WI38 (cell line): ENCODE data around the gene NDUFA7.

ENCODE experiments used
- H3K4me3 ChIP-seq: 2 replicates; pipeline ENCODE4 v1.5.1; 2011; ENCODE audit warnings: low read depth, mild to moderate bottlenecking, control low read depth, low read length
- TF ChIP-seq, protein P1 (sequence below): IDR thresholded peaks from 2 replicates; pipeline ENCODE4 v1.5.1; 2012; ENCODE audit warnings: low read depth, mild to moderate bottlenecking, control low read depth, low read length

NDUFA7 gene

DNA sequence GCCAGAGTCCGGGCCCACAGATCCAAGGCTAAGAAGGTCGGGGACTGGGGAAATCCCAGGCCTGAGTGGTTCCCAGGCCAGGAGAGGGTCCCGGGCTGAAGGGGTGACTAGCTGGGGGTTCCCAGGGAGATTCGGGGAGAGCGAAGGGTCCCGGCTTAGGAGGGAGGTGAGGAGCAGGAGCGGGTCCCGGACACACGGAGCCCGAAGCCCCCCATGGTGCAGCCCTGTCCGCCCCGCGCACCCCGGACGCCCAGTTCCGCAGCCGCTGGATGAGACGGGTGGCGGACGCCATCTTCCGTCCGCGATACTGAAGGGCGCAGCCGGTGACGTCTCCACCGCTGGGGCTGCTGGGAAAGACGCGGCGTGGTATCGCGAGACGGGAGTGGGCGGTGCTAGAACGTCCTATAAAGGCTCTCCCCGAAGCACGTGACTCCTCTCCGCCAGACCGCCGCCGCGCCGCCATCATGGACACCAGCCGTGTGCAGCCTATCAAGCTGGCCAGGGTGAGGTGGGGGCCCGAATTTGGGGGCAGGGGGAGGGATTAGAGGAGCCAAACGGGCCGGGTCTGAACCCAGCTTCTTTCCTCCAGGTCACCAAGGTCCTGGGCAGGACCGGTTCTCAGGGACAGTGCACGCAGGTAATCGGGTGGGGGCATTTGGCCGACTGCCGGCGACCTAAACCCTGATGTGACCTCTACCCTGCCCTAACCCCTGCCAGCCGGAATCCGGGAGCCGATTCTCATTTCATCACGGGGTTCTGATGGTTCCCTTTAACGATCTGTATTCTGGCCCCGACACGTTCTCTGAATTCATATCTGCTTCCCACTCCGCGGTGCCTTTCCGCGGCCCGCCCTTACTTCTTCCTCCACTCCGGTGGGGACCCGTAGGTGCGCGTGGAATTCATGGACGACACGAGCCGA, at the start of gene NDUFA7, which contains the start of gene RPS28:
Gene NDUFA7, minus strand, starts transcription at position 309 of the 919 bp plus-strand sequence. Its CDS starts 17 bp downstream, at position 292.
Gene RPS28, plus strand, starts transcription at position 430 of the 919 bp plus-strand sequence. Its CDS starts 35 bp downstream, at position 465.
- TF ChIP-seq, protein P1, sequence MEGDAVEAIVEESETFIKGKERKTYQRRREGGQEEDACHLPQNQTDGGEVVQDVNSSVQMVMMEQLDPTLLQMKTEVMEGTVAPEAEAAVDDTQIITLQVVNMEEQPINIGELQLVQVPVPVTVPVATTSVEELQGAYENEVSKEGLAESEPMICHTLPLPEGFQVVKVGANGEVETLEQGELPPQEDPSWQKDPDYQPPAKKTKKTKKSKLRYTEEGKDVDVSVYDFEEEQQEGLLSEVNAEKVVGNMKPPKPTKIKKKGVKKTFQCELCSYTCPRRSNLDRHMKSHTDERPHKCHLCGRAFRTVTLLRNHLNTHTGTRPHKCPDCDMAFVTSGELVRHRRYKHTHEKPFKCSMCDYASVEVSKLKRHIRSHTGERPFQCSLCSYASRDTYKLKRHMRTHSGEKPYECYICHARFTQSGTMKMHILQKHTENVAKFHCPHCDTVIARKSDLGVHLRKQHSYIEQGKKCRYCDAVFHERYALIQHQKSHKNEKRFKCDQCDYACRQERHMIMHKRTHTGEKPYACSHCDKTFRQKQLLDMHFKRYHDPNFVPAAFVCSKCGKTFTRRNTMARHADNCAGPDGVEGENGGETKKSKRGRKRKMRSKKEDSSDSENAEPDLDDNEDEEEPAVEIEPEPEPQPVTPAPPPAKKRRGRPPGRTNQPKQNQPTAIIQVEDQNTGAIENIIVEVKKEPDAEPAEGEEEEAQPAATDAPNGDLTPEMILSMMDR, result no peak
- peak within 1 kb of the TSS; percentile 100 for H3K4me3 ChIP-seq

DNA sequence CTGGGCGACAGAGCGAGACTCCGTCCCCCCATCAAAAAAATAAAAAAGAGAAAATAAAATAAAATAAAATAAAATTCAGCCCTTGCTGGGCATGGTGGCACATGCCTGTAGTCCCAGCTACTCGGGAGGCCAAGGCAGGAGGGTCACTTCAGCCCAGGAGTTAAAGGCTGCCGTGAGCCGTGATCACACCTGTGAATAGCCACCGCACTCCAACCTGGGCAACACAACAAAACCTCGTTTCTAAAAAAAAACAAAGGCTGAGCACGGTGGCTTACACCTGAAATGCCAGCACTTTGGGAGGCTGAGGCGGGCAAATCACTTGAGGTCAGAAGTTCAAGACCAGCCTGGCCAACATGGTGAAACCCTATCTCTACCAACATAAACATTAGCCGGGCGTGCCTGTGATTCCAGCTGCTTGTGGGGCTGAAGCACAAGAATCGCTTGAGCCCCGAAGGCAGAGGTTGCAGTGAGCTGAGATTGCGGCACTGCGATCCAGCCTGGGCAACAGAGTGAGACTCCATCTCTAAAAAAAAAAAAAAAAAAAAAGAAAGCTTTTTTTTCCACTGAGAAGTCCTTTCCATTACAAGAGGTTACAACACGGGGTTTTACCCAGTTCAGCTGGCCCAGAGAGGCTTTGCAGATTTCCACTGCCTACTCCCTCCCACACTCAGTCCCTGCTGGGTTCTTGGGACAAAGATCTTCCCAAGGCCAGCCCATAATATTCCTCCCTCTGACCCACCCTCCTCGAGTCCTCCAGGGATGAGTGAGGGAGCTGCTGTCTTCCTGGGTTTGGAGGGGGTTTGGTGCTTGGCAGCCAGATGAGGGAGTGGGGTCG, 49.2 kb upstream of the NDUFA7 start:
- TF ChIP-seq, protein P1, result no peak
- no peak overlapping the region for H3K4me3 ChIP-seq

DNA sequence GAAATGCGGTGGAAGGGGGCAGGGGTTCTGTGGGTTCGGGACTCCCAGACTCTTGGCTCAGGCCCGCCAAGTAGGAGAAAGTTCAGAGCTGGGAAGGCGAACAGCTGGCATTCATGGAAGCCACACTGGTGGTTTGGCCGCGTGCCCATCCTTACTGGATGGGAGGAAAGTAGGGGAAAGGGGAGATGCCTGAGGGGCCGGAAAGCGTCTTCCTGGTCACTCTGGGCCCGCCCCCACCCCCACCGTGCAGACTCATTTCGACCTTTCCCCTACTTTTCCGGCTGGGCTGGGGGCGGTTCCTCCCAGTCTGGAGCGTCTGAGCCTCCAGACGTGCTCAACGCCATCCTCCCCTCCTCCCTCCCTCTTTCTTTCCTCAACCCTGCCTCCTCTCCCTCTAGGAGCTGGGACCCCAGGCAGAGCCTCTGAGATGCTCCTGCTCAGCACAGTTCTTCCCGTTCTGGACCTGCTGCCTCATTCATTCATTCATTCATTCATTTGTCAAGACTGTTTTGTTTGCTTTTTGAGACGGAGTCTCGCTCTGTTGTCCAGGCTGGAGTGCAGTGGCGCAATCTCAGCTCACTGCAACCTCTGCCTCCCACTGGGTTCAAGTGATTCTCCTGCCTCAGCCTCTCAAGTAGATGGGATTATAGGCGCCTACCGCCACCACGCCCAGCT, 46.3 kb upstream of the NDUFA7 start:
- TF ChIP-seq, protein P1, result no peak
- H3K4me3 ChIP-seq, result no peak overlapping the region

DNA sequence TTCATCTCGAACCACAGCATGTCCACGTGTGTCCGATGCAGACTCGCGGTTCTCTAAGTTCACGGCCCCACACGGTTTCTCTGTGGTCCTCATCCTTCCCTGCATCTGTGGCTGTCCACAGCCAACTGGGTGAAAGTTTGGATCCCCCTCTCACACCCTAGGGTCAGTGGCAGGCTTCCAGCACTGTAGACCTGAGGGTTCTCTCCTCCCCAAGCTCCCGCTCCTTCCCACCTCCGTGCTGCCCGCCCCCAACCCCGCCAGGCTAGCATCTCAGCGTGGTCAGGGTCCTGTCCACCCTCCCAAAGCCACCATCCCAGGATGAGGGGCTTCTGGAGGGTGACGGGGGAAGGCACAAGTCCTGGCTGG, 45.8 kb upstream of the NDUFA7 start:
- no peak overlapping the region for H3K4me3 ChIP-seq
- TF ChIP-seq, protein P1, result no peak

DNA sequence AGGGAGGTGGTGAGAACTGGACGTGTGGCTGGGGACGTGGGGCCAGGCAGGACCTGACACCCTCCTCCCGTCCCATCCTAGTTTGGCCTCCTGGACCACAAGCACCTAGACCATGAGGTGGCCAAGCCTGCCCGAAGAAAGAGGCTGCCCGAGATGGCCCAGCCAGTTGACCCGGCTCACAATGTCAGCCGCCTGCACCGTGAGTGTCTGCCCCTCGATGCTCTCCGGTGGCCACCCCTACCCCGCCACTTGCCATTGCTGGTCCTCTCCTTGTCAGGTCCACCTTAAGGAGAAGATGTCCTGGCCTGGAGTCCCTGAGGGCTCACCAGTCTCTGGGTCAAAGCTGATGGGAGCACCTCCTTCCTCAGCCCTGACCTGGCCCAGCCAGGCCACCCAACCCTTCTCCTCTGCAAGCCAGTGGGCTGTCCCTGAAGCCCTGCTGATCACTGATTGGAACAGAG, 45.0 kb upstream of the NDUFA7 start:
- TF ChIP-seq, protein P1, result no peak
- no peak overlapping the region for H3K4me3 ChIP-seq

DNA sequence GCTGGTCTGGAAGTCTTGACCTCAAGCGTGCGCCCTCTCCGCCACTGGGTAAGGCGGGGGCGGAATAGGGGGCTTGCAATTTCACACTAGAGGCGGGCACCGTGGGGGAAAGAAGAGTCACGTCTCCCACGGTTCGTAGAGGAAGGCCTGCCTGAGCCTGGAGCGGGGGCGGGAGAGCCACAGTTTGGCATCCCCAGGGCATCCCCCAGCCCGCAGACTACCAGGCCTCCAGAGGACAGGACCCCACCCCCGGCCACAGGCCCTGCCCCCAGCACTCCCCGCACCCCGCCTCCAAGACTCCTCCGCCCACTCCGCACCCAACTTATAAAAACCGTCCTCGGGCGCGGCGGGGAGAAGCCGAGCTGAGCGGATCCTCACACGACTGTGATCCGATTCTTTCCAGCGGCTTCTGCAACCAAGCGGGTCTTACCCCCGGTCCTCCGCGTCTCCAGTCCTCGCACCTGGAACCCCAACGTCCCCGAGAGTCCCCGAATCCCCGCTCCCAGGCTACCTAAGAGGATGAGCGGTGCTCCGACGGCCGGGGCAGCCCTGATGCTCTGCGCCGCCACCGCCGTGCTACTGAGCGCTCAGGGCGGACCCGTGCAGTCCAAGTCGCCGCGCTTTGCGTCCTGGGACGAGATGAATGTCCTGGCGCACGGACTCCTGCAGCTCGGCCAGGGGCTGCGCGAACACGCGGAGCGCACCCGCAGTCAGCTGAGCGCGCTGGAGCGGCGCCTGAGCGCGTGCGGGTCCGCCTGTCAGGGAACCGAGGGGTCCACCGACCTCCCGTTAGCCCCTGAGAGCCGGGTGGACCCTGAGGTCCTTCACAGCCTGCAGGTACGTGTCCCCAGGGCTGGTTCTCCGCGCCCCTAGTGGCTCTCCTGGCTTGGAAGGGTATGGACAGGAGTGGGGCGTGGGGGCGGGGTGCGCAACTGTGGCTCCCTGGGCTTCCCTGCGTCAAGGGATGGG, 42.9 kb upstream of the NDUFA7 start, which contains the start of gene ANGPTL4:
Gene ANGPTL4, plus strand, starts transcription at position 353 of the 969 bp plus-strand sequence. Its CDS starts 167 bp downstream, at position 520.
- H3K4me3 ChIP-seq, result peak within 1 kb of the TSS; percentile 62
- TF ChIP-seq, protein P1, result 0 out of 2 replicates have a peak, but pooled peaks have one; percentile 5
